Suprapubic skin (tissue), 3 donors: Measurements from ENCODE around the gene IPO5.

Source experiments
- CTCF ChIP-seq, 2 donors: fragments of 200-600 bp in 1 of 2; fragments of 450-650 bp in 1 of 2; sonication (generic) in 1 of 2; IDR thresholded peaks; one replicate each; pipeline ENCODE4 v1.5.1; 2016 to 2019; ENCODE audit warnings: antibody characterized with exemption in 2 of 2, mild to moderate bottlenecking in 1 of 2, moderate library complexity in 1 of 2
- EP300 ChIP-seq: sonication (generic); formaldehyde crosslinking; IDR thresholded peaks from one replicate; pipeline ENCODE4 v1.6.1; 2017; ENCODE audit warnings: antibody characterized with exemption
- POLR2A ChIP-seq, 2 donors: fragments of 450-650 bp; IDR thresholded peaks; one replicate each; pipeline ENCODE4 v1.6.1; 2017; ENCODE audit warnings: antibody characterized with exemption in 2 of 2, mild to moderate bottlenecking in 2 of 2, moderate library complexity in 2 of 2

- TF ChIP-seq CTCF (IDR thresholded peaks at IDR 0.05) (no peak), EP300 (no peak), POLR2A (IDR thresholded peaks at IDR 0.05) (no peak)
These were observed 7.9 kb downstream of the IPO5 start for GRCh38 chr13:97961340-97961739.
